Daoy (cell line): ENCODE measurements around the gene SYNDIG1. TPM values are rescaled to one million over a fixed set of nuclear protein-coding genes. Genes with fewer than 3 reads are reported as not detected.

Source experiments
- DNase-seq: peaks from one replicate; pipeline ENCODE4 v3.0.0-alpha.2; 2015; ENCODE audit warnings: low read depth
- total RNA-seq: library from RNA; depleted of rRNA; stranded (reverse); fragments of >200 nt; shearing (Covaris generic); gene quantifications from 2 replicates; pipeline ENCODE4 v1.2.3, GENCODE V29; 2014; rRNA removed

The SYNDIG1 gene
- 0.80 and 0.91 TPM in 2 replicates for total RNA-seq

- DNase-seq, result peak; percentile 4
Measured at GRCh38 chr20:24469116-24469893, at the start of gene SYNDIG1. Gene SYNDIG1, plus strand, starts transcription at chr20:24469629. Its CDS starts 73,469 bp downstream, at chr20:24543098.

GRCh38 chr20:24419786-24420185, 49.6 kb upstream of the SYNDIG1 start:
- no peak for DNase-seq

GRCh38 chr20:24420567-24420966, 48.9 kb upstream of the SYNDIG1 start:
- DNase-seq, result no peak

GRCh38 chr20:24421071-24421470, 48.4 kb upstream of the SYNDIG1 start:
- DNase-seq, result no peak

GRCh38 chr20:24422091-24422760, 47.2 kb upstream of the SYNDIG1 start:
- DNase-seq, result no peak

- DNase-seq, result no peak
Measured at GRCh38 chr20:24423390-24424313, 45.8 kb upstream of the SYNDIG1 start.

- no peak for DNase-seq
Measured at GRCh38 chr20:24425523-24426135, 43.8 kb upstream of the SYNDIG1 start.

- no peak for DNase-seq
Measured at GRCh38 chr20:24431279-24432045, 38.0 kb upstream of the SYNDIG1 start.

- DNase-seq, result no peak
Measured at GRCh38 chr20:24432046-24432442, 37.4 kb upstream of the SYNDIG1 start.

- DNase-seq, result no peak
Measured at GRCh38 chr20:24436160-24436559, 33.3 kb upstream of the SYNDIG1 start.

GRCh38 chr20:24437196-24438082, 32.0 kb upstream of the SYNDIG1 start:
- no peak for DNase-seq

GRCh38 chr20:24438331-24438730, 31.1 kb upstream of the SYNDIG1 start:
- no peak for DNase-seq

GRCh38 chr20:24439737-24440387, 29.6 kb upstream of the SYNDIG1 start:
- no peak for DNase-seq

GRCh38 chr20:24441661-24442060, 27.8 kb upstream of the SYNDIG1 start:
- DNase-seq, result no peak

- no peak for DNase-seq
Measured at GRCh38 chr20:24442909-24443308, 26.5 kb upstream of the SYNDIG1 start.

GRCh38 chr20:24443436-24443835, 26.0 kb upstream of the SYNDIG1 start:
- DNase-seq, result no peak

- no peak for DNase-seq
Measured at GRCh38 chr20:24444526-24445190, 24.8 kb upstream of the SYNDIG1 start.

- DNase-seq, result no peak
Measured at GRCh38 chr20:24445510-24446170, 23.8 kb upstream of the SYNDIG1 start.
